Naive B cell (primary cell): ENCODE measurements around the gene CD209. TPM values are rescaled to one million over a fixed set of nuclear protein-coding genes. Genes with fewer than 3 reads are reported as not detected.
"Not testable (repeated sequence)": the region's sequence is repeated elsewhere in the genome, so short reads cannot be mapped to it uniquely, and the experiment has no call there.

Experiments used
- ATAC-seq, 2 donors: fragments of 150-1000 bp; cut with Tn5 transposase; 2 replicates each; pipeline ENCODE4 v1.10.0; 2021; ENCODE audit warnings: low read depth in 2 of 2, mild to moderate bottlenecking in 2 of 2, moderate library complexity in 2 of 2
- DNase-seq: peaks from one replicate; pipeline ENCODE4 v3.0.0; 2022
- H3K27ac Mint-ChIP-seq, 6 donors: one replicate each; pipeline ENCODE4 v1.8.0; 2020 to 2022; ENCODE audit warnings: mild to moderate bottlenecking in 6 of 6, mixed read lengths in 6 of 6, moderate library complexity in 5 of 6, inconsistent platforms in 2 of 6
- H3K27me3 Mint-ChIP-seq, 3 donors: one replicate each; pipeline ENCODE4 v1.8.0; 2021 to 2022; ENCODE audit warnings: mixed read lengths in 3 of 3, mild to moderate bottlenecking in 1 of 3
- H3K36me3 Mint-ChIP-seq, 2 donors: one replicate each; pipeline ENCODE4 v1.8.0; 2020 to 2022; ENCODE audit warnings: mixed read lengths in 2 of 2, inconsistent platforms in 1 of 2, mild to moderate bottlenecking in 1 of 2
- H3K4me1 Mint-ChIP-seq, 3 donors: one replicate each; pipeline ENCODE4 v1.8.0; 2020 to 2022; ENCODE audit warnings: mixed read lengths in 3 of 3, inconsistent platforms in 1 of 3, mild to moderate bottlenecking in 1 of 3, moderate library complexity in 1 of 3
- H3K4me3 Mint-ChIP-seq, 8 donors: one replicate each; pipeline ENCODE4 v1.8.0; 2020 to 2022; ENCODE audit warnings: mild to moderate bottlenecking in 8 of 8, mixed read lengths in 8 of 8, moderate library complexity in 8 of 8, inconsistent platforms in 2 of 8
- H3K9me3 Mint-ChIP-seq, 7 donors: one replicate each; pipeline ENCODE4 v1.8.0; 2020 to 2022; ENCODE audit warnings: mixed read lengths in 7 of 7, mild to moderate bottlenecking in 5 of 7, inconsistent platforms in 2 of 7, moderate library complexity in 1 of 7
- polyA plus RNA-seq, 6 donors: library from polyadenylated mRNA; unstranded; fragments of 300-500 nt; fragmentation: Illumina TruSeq; gene quantifications; one replicate each; pipeline ENCODE4 v1.2.3, GENCODE V29; 2021; ENCODE audit warnings: low read depth in 6 of 6

Gene CD209
- polyA plus RNA-seq, 6 donors from 2014 or later, result not detected

DNA sequence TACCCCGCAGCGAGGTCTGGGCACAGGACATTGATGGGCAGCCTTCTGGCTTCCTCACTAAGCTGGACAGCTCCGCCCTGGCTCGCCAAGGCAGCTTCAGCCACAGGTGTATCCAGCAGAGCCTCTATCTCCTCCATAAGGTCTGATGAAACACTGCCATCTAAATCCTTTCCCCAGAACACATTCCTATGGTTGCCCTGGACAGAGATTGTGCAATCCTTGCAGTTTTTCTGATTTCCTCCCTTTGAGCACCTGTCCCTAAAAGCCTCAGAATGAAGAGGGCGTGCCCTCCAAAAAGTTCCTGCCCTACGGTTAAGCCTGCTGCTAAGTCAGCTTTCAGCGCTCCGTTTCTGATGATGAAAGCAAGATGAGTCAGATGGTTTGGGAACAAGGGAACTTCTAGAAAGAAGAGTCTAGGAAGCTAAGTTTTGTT, 36.7 kb upstream of the CD209 start:
- Mint-ChIP-seq H3K9me3 (peaks cover 0 to 10% (median 6%) of the 10 kb centered on the region in 7 donors), H3K36me3 (no peaks in the 10 kb centered on the region), H3K27ac (no peak overlapping the region), H3K27me3 (peaks cover 9 to 49% (median 34%) of the 10 kb centered on the region in 3 donors), H3K4me1 (peaks cover 15 to 19% (median 16%) of the 10 kb centered on the region in 3 donors), H3K4me3 (peak overlapping the region in 1 of 8 donors; percentile 82)
- no peak for ATAC-seq
- no peak for DNase-seq

DNA sequence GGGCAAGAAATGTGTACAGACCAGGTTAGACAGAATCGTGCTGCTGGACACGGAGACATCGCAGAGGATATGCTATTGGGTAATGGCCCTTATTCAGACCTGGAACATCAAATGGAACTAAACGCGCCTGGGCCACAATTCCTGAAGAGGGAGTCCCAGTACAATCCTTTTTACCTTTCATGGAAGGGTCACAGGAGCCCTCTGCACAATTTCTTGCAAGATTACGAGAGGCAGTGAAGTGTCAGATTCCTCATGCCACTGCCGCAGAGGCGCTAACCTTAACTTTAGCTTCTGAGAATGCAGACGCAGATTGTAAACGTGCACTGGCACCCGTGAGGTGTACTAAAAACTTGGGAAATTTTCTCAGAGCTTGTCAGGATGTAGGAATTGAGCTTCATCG, 33.8 kb upstream of the CD209 start:
- Mint-ChIP-seq H3K27ac (peak overlapping the region in 1 of 6 donors; percentile 58), H3K9me3 (peaks cover 0 to 10% (median 6%) of the 10 kb centered on the region in 7 donors), H3K27me3 (peaks cover 13 to 31% (median 20%) of the 10 kb centered on the region in 3 donors), H3K4me3 (no peak overlapping the region), H3K36me3 (no peaks in the 10 kb centered on the region), H3K4me1 (peaks cover 14 to 23% (median 15%) of the 10 kb centered on the region in 3 donors)
- ATAC-seq, result no peak
- DNase-seq, result no peak

DNA sequence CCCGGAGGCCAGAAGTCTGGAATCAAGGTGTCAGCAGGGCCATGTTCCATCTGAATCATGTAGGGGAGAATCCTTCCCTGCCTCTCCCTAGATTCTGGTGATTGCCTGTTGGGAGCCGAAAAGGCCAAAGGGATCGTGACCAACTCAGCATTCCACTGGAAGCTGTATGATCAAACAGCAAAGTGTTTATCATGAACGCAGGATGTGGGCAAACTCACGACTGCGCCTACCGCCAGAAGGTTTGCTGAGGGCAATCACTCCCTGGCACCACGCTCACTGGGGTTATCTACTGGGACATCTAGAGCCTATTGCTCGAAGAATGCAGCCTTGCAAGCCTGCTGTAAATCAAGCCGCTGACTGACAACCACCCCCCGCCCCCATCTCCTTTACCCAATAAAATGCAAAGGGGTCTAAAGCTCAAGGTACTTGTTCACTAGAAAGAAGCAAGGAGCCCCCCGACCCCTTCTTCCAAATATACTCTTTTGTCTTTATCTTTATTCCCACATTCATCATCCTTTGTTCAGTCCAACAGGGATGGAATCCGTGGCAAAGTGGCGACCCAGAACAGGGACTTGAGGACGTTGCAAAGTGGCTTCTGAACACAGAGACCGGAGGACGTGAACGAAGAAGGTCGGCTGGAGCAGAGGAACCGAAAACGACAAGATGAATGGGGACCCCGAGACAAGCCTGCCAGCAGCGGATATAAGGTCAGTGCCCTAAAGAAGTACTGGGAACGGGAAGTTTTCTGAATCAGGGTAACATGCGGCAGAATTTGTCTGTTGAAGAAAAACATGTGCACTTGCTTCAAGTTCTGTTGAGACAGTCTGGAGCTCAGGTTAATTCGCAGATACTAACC, 32.5 kb upstream of the CD209 start:
- no peak for DNase-seq
- Mint-ChIP-seq H3K27me3 (peaks cover 13 to 26% (median 20%) of the 10 kb centered on the region in 3 donors), H3K36me3 (no peaks in the 10 kb centered on the region), H3K4me3 (no peak overlapping the region), H3K9me3 (peaks cover 0 to 4% (median 2%) of the 10 kb centered on the region in 7 donors), H3K4me1 (peaks cover 14 to 25% (median 15%) of the 10 kb centered on the region in 3 donors), H3K27ac (no peak overlapping the region)
- no peak for ATAC-seq

DNA sequence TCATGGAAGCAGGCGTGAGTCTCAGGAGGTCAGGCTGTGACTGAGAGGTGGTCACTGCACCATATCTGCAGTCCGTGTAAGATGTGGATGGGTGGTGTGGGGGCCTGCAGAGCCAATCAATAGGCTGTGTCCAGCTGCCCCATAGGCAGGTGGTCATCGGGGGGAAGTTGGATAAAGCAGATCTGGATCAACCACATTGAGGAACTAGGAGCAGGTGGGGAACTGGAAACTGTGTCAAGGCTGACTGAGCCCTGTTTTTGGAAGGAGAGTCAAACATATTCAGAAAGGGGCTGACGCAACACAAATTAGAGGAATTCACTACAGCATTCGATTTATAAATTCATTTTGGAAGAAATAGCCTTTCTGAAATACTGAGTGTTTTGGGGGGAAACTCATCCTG, 30.7 kb upstream of the CD209 start:
- H3K36me3 Mint-ChIP-seq, result no peaks in the 10 kb centered on the region
- peaks cover 8 to 11% (median 9%) of the 10 kb centered on the region in 3 donors for H3K27me3 Mint-ChIP-seq
- H3K9me3 Mint-ChIP-seq, result peaks cover 0 to 2% (median 0%) of the 10 kb centered on the region in 7 donors
- H3K27ac Mint-ChIP-seq, result peak overlapping the region in 2 of 6 donors; percentile 22 to 45
- DNase-seq (no peak), ATAC-seq (peak; percentile 38 to 45)
- H3K4me1 Mint-ChIP-seq, result peaks cover 16 to 20% (median 17%) of the 10 kb centered on the region in 3 donors
- H3K4me3 Mint-ChIP-seq, result peak overlapping the region in 1 of 8 donors; percentile 10

DNA sequence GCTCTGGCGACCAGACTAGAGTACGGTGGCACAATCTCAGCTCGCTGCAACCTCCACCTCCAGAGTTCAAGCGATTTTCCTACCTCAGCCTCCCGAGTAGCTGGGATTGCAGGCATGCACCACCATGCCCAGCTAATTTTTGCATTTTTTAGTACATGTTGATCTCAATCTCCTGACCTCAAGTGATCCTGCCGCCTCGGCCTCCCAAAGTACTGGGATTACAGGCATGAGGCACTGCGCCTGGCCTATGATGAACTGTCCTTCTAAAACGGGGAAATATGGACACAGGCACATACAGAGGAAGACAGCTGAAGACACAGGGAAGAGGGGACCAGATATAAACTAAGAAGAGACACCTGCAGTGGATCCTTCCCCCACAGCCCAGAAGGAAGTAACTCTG, 28.4 kb upstream of the CD209 start:
- Mint-ChIP-seq H3K36me3 (no peaks in the 10 kb centered on the region), H3K27me3 (peaks cover 0 to 10% (median 8%) of the 10 kb centered on the region in 3 donors), H3K4me1 (peaks cover 18 to 31% (median 29%) of the 10 kb centered on the region in 3 donors), H3K9me3 (peaks cover 0 to 1% (median 0%) of the 10 kb centered on the region in 7 donors), H3K4me3 (no peak overlapping the region), H3K27ac (peak overlapping the region in 1 of 6 donors; percentile 47)
- ATAC-seq (no peak), DNase-seq (no peak)

DNA sequence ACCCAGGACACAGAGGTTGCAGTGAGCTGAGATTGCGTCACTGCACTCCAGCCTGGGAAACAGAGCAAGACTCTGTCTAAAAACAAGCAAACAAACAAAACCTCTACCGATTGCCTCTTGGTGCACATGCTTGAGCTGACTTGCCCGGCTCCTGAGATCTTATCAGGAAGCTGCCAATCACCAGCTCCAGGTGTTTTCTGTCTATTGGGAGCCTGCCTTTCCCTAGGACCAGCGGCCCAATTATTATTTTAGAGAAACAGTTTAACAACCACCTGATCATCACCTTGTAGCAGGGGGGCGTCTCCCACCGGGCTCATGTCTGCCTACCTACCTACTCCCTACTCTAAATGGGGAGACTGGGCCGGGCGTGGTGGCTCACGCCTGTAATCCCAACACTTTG, 26.5 kb upstream of the CD209 start:
- peaks cover 18 to 31% (median 20%) of the 10 kb centered on the region in 3 donors for H3K4me1 Mint-ChIP-seq
- ATAC-seq, result no peak
- DNase-seq, result no peak
- no peak overlapping the region for H3K27ac Mint-ChIP-seq
- H3K27me3 Mint-ChIP-seq, result peaks cover 0 to 20% (median 10%) of the 10 kb centered on the region in 3 donors
- H3K36me3 Mint-ChIP-seq, result no peaks in the 10 kb centered on the region
- H3K9me3 Mint-ChIP-seq, result no peaks in the 10 kb centered on the region
- no peak overlapping the region for H3K4me3 Mint-ChIP-seq

DNA sequence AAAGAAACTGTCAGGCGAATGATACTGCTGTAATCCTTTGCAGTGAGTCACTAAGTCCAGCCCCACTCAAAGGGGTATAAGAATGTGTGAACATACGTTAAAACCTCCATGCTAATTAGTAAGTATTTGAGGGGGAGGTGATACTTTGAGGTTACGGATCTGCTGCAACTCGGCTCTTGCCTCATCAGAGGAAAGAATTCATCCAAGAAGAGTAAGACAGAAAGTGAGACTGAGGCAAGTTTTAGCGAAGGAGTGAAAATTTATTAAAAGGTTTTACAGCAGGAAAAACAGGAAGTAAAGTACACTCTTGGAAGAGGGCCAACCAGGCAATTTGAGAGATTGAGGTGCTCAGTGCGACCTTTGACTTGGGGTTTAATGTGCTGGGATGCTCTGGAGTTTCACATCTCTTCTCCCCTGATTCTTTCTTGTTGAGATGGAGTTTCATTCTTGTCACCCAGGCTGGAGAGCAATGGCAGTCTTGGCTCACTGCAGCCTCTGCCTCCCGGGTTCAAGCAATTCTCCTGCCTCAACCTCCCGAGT, 25.5 kb upstream of the CD209 start:
- DNase-seq (no peak), ATAC-seq (peak; percentile 35 to 37)
- Mint-ChIP-seq H3K36me3 (no peaks in the 10 kb centered on the region), H3K4me1 (peaks cover 10 to 26% (median 13%) of the 10 kb centered on the region in 3 donors), H3K4me3 (peak overlapping the region in 1 of 8 donors; percentile 6), H3K9me3 (no peaks in the 10 kb centered on the region), H3K27ac (peak overlapping the region in 4 of 6 donors; percentile 10 to 57 (median 46)), H3K27me3 (peaks cover 0 to 23% (median 8%) of the 10 kb centered on the region in 3 donors)

DNA sequence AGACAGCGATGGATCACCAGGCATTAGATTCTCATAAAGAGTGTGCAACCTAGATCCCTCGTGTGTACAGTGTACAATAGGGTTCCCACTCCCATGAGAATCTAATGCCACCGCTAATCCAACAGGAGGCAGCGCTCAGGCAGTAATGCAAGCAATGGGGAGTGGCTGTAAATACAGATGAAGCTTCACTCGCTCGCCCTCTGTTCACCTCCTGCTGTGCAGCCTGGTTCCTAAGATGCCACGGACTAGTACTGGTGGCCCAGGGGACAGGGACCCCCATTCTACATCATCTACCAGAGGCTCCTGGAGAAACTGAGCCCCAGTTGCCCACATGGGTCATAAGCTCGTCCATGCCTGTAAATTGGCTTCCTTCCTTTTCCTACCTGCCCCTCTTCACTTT, 23.7 kb upstream of the CD209 start:
- H3K27ac Mint-ChIP-seq, result no peak overlapping the region

DNA sequence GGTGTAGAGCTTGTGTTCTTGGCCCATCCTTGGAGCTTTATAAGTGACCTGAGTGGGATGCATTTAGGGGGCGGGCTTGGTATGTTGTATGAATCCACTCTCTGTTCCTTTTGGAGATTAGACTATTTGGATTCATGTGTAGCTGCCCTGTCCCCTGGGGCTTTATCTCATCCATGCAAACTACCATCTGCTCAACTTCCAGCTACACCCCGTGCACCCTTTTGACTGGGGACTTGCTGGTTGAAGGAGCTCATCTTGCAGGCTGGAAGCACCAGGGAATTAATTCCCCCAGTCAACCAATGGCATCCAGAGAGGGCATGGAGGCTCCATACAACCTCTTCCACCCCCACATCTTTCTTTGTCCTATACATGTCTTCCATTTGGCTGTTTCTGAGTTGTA, 21.8 kb upstream of the CD209 start:
- Mint-ChIP-seq H3K4me1 (peaks cover 8 to 17% (median 16%) of the 10 kb centered on the region in 3 donors), H3K4me3 (no peak overlapping the region), H3K9me3 (no peaks in the 10 kb centered on the region), H3K36me3 (no peaks in the 10 kb centered on the region), H3K27ac (peak overlapping the region in 1 of 6 donors; percentile 27), H3K27me3 (peaks cover 8 to 31% (median 11%) of the 10 kb centered on the region in 3 donors)
- no peak for ATAC-seq
- no peak for DNase-seq

More for the DNA sequence above, 23.7 kb upstream of the CD209 start:
- DNase-seq (no peak), ATAC-seq (no peak)
- Mint-ChIP-seq H3K27me3 (peaks cover 8 to 36% (median 11%) of the 10 kb centered on the region in 3 donors), H3K4me1 (peaks cover 8 to 15% (median 11%) of the 10 kb centered on the region in 3 donors), H3K4me3 (no peak overlapping the region), H3K36me3 (no peaks in the 10 kb centered on the region), H3K9me3 (no peaks in the 10 kb centered on the region)

DNA sequence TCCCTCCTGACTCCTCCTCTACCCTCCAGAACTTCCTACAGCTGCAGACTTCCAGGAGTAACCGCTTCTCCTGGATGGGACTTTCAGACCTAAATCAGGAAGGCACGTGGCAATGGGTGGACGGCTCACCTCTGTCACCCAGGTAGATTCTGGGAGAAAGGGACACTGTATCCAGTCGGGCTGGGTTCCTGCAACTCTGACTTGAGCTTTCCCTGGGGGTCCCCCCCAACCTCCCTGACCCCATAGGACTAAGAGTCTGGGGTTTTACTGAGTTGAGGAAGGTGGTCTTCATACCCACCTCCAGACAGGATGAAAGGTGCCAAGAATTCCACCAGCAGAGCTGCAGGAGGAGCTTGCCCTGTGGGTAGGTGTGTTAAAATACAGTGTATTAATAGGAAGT, 20.2 kb upstream of the CD209 start:
- peaks cover 0 to 2% (median 0%) of the 10 kb centered on the region in 7 donors for H3K9me3 Mint-ChIP-seq
- ATAC-seq (no peak), DNase-seq (no peak)
- H3K4me3 Mint-ChIP-seq, result peak overlapping the region in 1 of 8 donors; percentile 24
- peaks cover 18 to 27% (median 19%) of the 10 kb centered on the region in 3 donors for H3K4me1 Mint-ChIP-seq
- no peaks in the 10 kb centered on the region for H3K36me3 Mint-ChIP-seq
- no peak overlapping the region for H3K27ac Mint-ChIP-seq
- H3K27me3 Mint-ChIP-seq, result peaks cover 8 to 33% (median 11%) of the 10 kb centered on the region in 3 donors

DNA sequence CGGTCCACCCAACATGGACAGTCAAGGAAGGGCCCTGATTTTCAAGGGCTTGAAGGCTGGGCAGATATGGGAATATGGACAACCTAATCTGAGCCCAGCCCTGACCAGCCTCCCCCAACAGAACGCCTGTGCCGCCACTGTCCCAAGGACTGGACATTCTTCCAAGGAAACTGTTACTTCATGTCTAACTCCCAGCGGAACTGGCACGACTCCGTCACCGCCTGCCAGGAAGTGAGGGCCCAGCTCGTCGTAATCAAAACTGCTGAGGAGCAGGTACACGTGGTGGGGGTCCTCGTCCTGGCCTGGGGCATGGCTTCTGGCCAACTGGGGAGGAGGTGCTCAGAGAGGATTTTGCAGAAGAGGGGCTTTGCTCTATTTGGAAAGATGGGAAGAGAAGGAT, 19.2 kb upstream of the CD209 start:
- H3K36me3 Mint-ChIP-seq, result no peaks in the 10 kb centered on the region

DNA sequence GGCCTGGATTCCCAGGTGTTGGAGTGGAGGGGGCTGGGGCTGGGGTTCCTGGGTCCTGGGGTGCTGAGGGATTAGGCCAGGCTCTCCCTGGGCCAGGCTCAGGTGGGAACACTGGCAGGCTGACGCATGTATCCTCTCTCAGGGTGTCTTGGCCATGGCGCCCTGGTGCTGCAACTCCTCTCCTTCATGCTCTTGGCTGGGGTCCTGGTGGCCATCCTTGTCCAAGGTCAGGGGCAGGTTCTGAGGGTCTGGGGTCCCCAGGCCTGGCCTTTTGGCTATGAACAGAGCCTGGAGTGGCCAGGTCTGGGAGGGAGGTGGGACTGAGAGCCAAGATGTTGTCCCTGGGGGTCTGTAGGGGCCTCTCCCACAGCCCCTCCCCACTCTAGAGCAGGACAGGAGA, 17.7 kb upstream of the CD209 start:
- H3K36me3 Mint-ChIP-seq, H3K9me3 Mint-ChIP-seq, ATAC-seq, DNase-seq, H3K4me3 Mint-ChIP-seq: not testable (repeated sequence)
- peak overlapping the region in 1 of 6 donors; percentile 69 for H3K27ac Mint-ChIP-seq
- H3K4me1 Mint-ChIP-seq, result peaks cover 11 to 26% (median 18%) of the 10 kb centered on the region in 3 donors
- H3K27me3 Mint-ChIP-seq, result peaks cover 8 to 32% (median 8%) of the 10 kb centered on the region in 3 donors

More for the DNA sequence above, 19.2 kb upstream of the CD209 start:
- H3K27me3 Mint-ChIP-seq, result peaks cover 8 to 37% (median 11%) of the 10 kb centered on the region in 3 donors
- peak overlapping the region in 1 of 6 donors; percentile 68 for H3K27ac Mint-ChIP-seq
- DNase-seq (no peak), ATAC-seq (no peak)
- peaks cover 16 to 26% (median 18%) of the 10 kb centered on the region in 3 donors for H3K4me1 Mint-ChIP-seq
- H3K9me3 Mint-ChIP-seq, result peaks cover 0 to 3% (median 0%) of the 10 kb centered on the region in 7 donors
- no peak overlapping the region for H3K4me3 Mint-ChIP-seq

DNA sequence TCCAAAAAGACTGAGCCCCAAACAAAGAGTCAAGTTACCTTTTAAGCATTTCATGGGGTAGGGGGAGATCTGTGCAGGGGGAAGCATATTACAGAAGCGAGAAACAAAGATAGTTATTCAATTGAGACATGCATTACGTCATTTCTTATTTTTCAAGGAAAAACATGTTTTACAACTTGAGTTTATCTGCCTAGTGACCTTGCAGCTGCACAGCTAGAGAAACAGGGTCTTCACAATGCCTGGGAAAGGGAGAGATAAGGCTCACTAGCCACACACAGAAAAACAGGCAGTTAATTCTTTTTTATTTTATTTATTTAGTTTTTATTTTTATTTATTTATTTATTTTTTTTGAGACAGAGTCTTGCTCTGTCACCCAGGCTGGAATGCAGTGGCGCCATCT, 16.8 kb upstream of the CD209 start:
- not testable (repeated sequence) for H3K36me3 Mint-ChIP-seq, H3K9me3 Mint-ChIP-seq, DNase-seq, ATAC-seq
- Mint-ChIP-seq H3K27me3 (peaks cover 8 to 24% (median 8%) of the 10 kb centered on the region in 3 donors), H3K4me3 (peak overlapping the region in 3 of 8 donors; percentile 1 to 70 (median 36)), H3K27ac (peak overlapping the region in 1 of 6 donors; percentile 88), H3K4me1 (peaks cover 11 to 26% (median 18%) of the 10 kb centered on the region in 3 donors)
